Epithelial cell of proximal tubule (primary cell): ENCODE measurements around the gene PACSIN1. TPM values are rescaled to one million over a fixed set of nuclear protein-coding genes. Genes with fewer than 3 reads are reported as not detected.

Source experiments
- DNase-seq: peaks from one replicate; pipeline ENCODE4 v3.0.0-alpha.2; 2011; ENCODE audit warnings: low read depth
- H3K4me3 ChIP-seq: 2 replicates; pipeline ENCODE4 v1.5.1; 2011; ENCODE audit warnings: low read depth, mild to moderate bottlenecking, low read length
- total RNA-seq: library from RNA; depleted of rRNA; stranded (reverse); fragments of >200 nt; gene quantifications from 2 replicates; pipeline ENCODE4 v1.2.3, GENCODE V29; 2015
- TF ChIP-seq, protein P1 (sequence below): conservative IDR thresholded peaks from 2 replicates; pipeline ENCODE4 v1.5.1; 2012; ENCODE audit warnings: low read depth, mild to moderate bottlenecking, low read length

Gene PACSIN1
- total RNA-seq, 1 donor from 2014 or later, result 1.9 TPM

- TF ChIP-seq, protein P1, sequence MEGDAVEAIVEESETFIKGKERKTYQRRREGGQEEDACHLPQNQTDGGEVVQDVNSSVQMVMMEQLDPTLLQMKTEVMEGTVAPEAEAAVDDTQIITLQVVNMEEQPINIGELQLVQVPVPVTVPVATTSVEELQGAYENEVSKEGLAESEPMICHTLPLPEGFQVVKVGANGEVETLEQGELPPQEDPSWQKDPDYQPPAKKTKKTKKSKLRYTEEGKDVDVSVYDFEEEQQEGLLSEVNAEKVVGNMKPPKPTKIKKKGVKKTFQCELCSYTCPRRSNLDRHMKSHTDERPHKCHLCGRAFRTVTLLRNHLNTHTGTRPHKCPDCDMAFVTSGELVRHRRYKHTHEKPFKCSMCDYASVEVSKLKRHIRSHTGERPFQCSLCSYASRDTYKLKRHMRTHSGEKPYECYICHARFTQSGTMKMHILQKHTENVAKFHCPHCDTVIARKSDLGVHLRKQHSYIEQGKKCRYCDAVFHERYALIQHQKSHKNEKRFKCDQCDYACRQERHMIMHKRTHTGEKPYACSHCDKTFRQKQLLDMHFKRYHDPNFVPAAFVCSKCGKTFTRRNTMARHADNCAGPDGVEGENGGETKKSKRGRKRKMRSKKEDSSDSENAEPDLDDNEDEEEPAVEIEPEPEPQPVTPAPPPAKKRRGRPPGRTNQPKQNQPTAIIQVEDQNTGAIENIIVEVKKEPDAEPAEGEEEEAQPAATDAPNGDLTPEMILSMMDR, result no peak
- no peak for DNase-seq
- no peak overlapping the region for H3K4me3 ChIP-seq
These were observed 52.9 kb downstream of the PACSIN1 start for GRCh38 chr6:34518669-34519365.

DNA sequence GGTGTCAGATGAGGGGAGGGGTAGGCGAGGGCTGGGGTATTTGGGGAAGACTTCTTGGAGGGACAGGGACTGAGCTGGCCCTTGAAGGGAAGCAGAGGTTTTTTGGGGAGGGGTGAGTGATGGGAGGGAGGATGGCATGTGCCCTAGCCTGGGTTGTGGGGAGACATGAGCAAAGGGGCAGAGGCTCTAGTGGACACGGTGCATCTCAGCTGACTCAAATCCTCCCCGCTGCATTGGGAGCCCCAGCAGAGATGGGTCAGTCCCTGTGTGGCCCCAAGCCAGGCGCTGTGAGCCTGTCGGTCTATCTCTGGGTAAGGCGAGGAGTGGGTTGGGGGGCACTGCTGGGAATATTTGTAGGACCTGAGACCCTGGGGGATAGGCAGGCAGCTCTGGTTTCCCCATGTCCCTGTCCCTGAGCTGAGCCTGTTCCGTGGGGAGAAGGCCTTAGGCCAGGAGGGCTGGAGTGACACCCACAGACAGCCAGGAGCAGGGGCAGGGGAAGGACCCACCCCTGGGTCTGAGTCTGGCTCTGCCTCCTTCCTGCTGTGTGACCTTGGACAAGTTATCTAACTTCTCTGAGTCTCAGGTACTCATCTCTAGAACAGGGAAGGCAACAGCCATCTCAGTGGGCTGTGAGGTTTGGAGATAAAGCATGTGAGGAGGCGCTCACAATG, 54.2 kb downstream of the PACSIN1 start:
- no peak overlapping the region for H3K4me3 ChIP-seq
- no peak for DNase-seq
- TF ChIP-seq, protein P1, result no peak

DNA sequence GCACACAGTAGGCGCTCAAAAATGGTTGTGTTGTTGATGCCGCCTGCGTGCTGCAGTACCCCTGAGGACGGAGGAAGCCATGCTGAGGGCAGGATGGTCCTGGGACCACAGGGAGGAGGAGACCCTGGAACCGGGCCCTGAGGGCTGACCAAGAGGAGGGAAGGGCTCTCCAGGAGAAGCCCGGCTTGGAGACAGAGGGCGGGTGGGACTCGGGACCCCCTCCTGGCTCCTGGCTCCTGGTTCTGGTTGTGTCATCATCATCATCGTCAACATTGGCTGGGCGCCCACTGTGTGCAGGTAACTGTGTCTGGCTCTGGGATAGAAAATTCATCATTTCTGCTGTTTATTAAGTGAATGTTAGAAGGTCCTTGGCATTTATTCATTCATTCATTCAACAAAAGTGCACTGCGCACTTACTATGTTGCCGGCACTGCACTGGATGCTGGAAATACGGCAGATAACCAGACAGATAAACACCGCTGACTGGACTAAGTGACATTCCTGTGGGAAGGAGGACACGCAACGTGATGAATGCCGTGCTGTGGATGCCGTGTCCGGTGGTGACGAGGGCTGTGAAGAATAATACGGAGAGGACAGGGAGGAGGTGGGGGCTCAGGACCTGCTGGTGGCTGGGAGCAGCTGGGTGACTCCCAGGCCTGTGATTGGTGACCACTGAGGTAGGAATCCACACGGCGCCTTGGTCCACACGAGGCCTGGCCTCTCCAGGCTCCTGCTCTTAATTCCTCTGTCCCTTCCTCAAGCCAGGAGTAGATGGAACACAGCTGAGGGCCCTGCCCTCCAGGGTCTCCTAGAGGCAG, 55.0 kb downstream of the PACSIN1 start:
- no peak for DNase-seq
- no peak overlapping the region for H3K4me3 ChIP-seq
- TF ChIP-seq, protein P1, result no peak

GRCh38 chr6:34521463-34522285, 55.8 kb downstream of the PACSIN1 start:
- TF ChIP-seq, protein P1, result no peak
- DNase-seq, result no peak
- H3K4me3 ChIP-seq, result no peak overlapping the region

DNA sequence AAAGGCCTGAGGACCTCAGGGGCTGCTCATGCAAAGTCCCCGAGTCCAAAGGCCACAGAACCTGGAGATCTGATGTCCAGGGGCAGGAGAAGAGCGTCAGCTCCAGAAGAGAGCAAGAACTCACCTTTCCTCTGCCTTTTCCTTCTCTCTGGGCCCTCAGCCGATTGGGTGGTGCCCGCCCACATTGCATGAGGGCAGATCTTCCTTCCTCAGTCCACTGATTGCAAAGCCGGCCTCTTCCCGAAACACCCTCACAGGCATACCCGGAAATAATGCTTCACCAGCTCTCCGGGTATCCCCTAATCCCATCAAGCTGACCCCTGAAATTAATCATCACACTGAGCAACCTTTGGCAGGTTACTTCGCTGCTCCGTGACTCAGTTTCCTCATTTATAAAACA, 56.9 kb downstream of the PACSIN1 start:
- no peak for DNase-seq
- no peak overlapping the region for H3K4me3 ChIP-seq
- TF ChIP-seq, protein P1, result no peak

GRCh38 chr6:34523441-34524206, 57.7 kb downstream of the PACSIN1 start:
- H3K4me3 ChIP-seq, result no peak overlapping the region
- DNase-seq, result no peak
- TF ChIP-seq, protein P1, result no peak
